LNCaP clone FGC (cell line): Measurements from ENCODE around the gene MAP1LC3A.

Source experiments
- DNase-seq: peaks from one replicate; pipeline ENCODE4 v3.0.0-alpha.2; 2011; ENCODE audit warnings: low read depth
- H3K4me3 ChIP-seq: 2 replicates; pipeline ENCODE4 v1.5.1; 2011; ENCODE audit warnings: mild to moderate bottlenecking, low read depth, low read length, control low read depth
- TF ChIP-seq, protein P1 (sequence below): IDR thresholded peaks from 2 replicates; pipeline ENCODE4 v1.5.1; 2012; ENCODE audit warnings: mild to moderate bottlenecking; ENCODE audit not compliant: control insufficient read depth, insufficient read depth; ENCODE audit errors: extremely low read depth

Gene MAP1LC3A

DNA sequence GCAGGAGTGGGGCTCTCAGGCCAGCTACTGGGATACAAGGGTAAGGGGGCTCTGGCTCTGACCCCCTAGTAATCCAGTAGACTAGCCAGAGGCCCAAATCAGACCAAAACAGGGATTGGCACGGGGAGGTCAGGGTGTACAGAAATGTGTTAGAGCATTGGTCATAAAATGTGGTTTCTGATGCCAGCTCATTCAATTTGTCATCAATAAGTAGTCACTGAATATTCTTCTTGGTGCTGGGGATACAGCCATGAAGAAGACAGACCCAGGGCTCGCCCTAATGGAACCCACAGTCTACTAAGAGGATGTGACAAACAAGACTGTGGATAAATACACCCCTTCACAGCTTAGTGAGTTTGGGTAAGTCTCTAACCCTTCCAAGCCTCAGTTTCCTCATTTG, 11.1 kb downstream of the MAP1LC3A start:
- no peak for DNase-seq
- TF ChIP-seq, protein P1, sequence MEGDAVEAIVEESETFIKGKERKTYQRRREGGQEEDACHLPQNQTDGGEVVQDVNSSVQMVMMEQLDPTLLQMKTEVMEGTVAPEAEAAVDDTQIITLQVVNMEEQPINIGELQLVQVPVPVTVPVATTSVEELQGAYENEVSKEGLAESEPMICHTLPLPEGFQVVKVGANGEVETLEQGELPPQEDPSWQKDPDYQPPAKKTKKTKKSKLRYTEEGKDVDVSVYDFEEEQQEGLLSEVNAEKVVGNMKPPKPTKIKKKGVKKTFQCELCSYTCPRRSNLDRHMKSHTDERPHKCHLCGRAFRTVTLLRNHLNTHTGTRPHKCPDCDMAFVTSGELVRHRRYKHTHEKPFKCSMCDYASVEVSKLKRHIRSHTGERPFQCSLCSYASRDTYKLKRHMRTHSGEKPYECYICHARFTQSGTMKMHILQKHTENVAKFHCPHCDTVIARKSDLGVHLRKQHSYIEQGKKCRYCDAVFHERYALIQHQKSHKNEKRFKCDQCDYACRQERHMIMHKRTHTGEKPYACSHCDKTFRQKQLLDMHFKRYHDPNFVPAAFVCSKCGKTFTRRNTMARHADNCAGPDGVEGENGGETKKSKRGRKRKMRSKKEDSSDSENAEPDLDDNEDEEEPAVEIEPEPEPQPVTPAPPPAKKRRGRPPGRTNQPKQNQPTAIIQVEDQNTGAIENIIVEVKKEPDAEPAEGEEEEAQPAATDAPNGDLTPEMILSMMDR: no peak
- no peak overlapping the region for H3K4me3 ChIP-seq

DNA sequence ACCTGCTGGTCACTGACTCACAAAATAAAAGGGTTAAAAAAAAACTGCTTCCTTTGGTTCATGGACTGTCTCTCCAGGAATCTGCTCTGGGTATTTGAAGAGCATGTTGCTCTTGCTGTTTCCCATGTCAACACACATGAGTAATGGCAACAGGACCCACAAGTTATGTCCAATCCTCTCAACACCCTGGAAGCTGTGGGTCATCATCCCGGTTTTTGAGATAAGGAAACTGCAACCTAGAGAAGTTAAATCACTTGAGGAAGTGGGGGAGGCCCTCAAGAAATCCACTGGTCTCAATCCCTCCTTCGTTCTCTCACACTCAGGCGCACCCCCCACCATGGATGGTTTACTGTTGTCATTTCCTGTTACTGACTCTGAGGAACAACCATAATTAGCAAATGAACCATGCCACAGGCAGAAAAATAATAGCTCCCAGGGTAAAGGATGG, 12.4 kb downstream of the MAP1LC3A start:
- DNase-seq: no peak
- TF ChIP-seq, protein P1: no peak

DNA sequence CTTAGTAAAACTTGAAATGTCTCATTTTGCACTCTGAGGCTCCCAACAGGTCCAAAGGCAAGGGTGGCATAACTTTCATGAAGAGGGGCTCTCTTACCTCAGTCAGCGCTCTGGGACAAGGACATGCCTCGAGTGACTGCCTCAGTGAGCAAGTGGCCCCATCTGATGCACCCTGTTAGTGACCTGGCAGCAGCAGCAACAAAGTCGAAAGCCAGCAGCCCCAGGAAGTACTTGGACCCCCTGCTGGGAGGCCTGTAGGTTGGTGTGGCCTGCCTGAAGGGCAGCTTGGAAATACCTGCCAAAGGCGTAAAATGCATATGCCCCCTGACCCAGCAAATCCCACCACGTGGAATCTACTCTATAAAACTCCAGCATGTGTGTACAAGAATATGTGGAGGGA, 13.2 kb downstream of the MAP1LC3A start:
- no peak overlapping the region for H3K4me3 ChIP-seq
- no peak for DNase-seq
- TF ChIP-seq, protein P1: no peak

More for the DNA sequence above, 12.4 kb downstream of the MAP1LC3A start:
- no peak overlapping the region for H3K4me3 ChIP-seq

DNA sequence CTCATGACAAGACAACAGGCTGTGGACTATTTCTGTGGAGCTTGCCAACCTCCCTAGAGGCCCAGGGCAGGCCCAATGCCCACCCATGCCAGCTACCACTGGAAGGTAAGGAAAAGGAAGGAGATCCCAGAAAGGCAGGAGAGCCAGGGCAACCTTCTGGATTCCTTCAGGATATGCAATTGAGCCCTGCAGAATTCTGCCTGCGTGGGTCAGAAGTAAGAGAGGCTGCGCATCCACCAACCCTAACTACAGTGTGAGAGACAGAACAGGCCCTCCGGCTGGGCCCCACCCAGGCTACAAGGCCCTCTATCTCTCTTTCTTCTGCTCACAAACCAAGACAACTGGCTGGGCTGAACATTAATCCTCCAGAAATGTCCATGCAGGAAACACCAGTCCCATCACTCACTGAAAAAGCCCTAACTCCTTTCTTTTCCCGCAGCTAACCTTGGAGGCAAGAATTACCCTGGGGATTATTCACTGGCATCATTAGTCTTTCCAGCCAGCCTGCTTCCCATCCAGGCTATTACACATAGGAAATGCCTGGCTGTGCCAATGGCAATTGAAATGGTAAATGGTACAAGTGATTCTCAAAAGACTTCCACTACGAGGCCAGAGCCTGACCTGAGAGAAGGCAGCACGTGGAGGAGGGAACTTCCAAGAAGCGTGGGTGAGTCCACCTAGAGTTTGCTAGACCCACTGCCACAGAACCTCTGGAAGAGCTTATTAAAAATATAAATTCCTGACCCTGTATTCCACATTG, 15.2 kb downstream of the MAP1LC3A start:
- no peak for DNase-seq
- TF ChIP-seq, protein P1: no peak
- H3K4me3 ChIP-seq: no peak overlapping the region

DNA sequence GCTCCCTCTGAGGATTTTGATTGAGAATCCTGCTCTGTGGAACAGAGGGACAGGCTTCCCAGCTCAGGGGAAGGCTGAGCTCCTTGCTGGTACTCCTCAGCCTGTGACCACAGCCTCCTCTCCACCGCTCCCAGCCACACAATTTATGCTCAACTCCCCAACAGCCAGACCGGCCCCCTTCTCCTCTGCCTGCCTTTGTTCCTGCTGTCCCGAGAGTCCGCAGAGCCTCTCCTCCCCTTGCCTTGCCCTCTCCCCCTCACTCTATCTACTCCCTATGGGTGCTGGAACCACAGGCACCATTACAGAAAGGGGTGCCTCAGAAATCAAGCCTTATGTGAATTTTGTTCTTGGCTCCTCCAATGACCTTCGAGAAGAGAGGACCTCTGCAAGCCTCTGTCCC, 15.9 kb downstream of the MAP1LC3A start:
- DNase-seq: no peak
- no peak overlapping the region for H3K4me3 ChIP-seq
- TF ChIP-seq, protein P1: no peak

DNA sequence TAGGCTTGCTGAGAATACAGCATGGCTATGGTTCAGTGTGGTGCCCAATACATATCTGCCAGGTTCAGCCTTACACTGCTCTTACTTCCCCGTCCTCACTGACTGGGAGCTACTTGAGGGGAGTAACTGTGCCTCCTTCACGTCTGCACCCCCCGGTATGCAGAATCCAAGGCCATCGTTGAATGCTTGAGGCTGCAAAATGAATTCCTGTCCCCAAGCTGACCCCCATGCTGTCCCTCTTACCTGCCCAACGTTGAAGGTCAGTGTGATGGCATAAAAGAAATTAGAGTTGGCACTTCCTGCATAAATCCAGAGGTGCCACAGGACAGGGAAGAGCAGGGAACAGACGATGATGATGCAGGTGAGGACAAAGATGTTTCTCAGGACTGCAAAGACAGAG, 16.3 kb downstream of the MAP1LC3A start:
- no peak overlapping the region for H3K4me3 ChIP-seq
- TF ChIP-seq, protein P1: no peak
- no peak for DNase-seq

DNA sequence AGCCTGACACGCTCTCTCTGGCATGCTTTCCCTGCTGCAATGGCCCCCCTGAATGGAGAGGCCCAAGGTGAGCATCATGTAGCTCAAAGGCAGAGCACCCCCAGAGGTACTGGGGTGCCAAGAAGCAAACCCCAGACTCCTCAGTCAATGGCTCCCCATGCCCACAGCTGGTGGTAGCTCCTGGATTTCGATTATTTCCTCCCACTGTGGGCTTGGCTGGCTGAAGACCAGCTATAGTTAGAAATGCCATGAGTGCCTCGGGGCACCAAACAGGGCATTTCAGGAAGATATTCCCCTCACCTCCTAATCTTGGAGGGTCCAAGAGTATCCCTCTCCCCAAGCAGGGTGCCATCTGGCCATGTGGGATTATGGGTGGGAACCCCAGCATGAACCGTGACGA, 16.8 kb downstream of the MAP1LC3A start:
- DNase-seq: no peak
- H3K4me3 ChIP-seq: no peak overlapping the region
- TF ChIP-seq, protein P1: no peak
